ENCODE measurements around the gene ALG12. TPM values are rescaled to one million over a fixed set of nuclear protein-coding genes. Genes with fewer than 3 reads are reported as not detected.

ALG12 gene
- total RNA-seq, 1 donor from 2014 or later = 15.6 TPM

- intact Hi-C loops (cut with micrococcal nuclease) = no loop called here
Measured at GRCh38 chr22:49913446-49913845, 4.8 kb downstream of the ALG12 start.

- intact Hi-C loops (cut with micrococcal nuclease) = no loop called here
Measured at GRCh38 chr22:49913026-49913425, 5.2 kb downstream of the ALG12 start.

DNA sequence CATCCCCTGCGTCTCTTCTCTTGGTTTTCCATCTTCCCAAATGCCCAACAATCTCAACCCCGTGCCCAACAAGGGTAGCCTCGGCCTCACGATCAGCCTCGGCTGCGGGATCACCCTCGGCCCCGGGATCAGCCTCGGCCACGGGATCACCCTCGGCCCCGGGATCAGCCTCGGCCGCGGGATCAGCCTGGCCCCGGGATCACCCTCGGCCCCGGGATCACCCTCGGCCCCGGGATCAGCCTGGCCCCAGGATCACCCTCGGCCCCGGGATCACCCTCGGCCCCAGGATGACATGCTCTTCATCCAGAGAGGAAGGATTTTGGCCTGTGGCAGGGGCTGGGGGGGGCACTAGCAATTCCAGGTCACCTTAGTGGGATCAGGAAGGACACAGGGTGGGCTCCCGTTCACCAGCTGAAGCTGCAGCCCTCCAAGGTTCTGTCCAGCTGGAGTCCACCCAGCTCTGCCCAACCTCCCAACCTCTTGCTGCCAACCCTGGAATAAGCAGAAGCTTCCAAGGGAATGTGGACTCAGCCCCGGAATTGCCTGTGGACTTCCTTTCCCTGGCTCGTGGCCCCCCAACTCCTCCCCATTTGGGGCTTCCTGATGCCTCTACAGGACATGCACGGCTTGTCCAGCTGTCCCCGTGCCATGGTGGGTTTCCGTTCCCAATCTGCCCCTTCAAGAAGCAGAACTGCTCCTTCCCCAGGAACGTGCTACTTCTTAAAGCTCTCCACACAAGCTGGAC lies 6.2 kb downstream of the ALG12 start:
- intact Hi-C loops (cut with micrococcal nuclease) = no loop called here

DNA sequence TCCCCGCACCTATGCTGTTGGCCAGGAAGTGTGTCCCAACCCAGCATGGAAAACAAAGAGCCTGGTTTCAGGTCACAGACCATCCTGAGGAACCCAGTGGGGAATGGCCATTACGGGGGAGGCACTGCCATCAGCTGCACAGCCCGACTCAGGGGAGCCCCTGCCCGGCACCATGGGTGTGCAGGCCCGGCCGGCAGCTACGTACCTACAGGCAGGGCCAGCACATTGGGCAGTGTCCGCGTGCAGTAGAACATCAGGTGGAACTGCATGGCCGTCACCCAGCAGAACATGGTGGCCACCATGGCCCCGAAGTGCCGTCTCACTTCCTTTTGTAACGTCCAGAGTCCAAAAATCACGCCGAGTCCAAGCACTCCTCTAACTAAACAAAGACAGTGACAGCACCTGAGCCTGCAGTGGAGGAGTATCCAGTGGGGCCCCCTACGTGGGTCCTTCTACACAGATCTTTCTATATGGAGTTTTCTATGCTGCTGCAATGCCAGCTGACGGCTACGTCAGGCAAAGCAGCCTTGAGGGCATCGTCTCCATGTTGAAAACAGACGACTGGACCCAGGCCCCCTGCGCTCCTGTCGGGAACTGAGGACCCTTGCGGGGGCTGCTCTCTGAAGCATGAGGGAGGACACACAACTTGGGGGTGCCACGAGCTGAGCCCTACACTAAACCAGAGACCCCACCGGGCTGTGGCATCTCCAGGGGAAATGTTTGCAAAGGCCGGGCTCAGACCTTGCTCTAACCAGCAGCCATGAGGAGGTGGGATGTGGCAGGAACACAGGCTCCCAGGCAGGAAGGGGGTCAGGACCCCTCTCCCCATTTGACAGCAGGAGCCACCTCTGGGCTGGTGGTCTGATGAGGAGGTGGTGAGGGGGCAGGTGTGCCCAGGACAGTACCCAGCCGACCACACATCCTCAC lies 7.7 kb downstream of the ALG12 start:
- intact Hi-C loops (cut with micrococcal nuclease) = no loop called here

DNA sequence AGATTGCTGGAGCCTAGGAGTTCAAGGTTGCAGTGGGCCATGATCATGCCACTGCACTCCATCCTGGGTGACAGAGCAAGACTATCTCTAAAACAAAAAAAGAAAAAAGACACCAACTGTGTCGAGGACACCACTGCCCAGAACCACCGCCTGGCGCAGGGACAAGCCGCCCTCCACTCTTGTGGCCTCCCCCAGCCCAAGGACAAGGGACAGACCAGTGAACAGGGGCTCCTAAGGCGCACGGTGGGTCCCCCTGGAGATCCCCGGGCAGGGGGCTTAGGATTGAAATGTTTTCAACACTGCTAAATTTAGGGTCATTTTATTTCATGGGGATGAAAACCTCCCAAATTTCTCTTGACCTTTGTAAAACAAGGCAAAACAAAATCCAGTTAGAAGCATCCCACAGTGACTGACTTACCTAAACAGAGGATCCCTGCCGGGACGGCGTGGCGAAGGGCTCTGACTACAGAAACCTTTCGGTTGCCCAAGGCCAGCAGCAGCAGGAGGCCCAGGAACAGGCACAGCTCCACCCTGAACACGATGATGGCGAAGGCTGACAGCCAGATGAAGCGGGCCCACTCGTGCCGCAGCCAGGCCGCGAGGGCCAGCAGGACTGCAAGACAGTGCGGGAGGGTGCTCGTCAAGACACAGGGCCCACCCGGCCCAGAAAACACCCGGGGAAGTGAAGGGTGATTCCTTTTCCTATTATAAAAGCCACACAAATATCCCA lies 8.6 kb downstream of the ALG12 start:
- intact Hi-C loops (cut with micrococcal nuclease) = no loop called here

GRCh38 chr22:49907807-49908206 lies 10.4 kb downstream of the ALG12 start:
- intact Hi-C loops (cut with micrococcal nuclease) = no loop called here

DNA sequence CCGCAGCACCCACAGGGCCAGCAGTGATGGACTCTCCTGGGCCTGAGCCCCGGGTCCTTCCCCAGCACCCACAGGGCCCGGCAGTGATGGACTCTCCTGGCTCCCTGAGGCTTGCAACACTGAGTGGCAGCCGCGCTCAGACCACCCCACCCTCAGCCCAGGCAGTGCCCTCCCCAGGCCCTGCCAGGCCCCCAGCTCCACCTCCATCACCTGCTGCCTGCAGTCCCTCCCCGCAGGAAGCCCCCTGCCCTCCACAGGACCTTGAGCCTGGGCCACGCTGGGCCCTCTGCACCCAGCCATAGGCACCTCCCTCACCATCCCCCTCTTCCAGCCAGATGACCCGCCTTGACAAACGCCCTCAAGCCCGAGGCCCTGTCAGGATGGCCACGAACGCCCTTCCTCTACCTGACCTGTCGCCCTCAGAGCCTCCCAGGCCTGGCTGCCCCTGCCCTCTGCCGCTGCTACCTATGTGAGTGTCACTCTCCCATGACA lies 11.4 kb downstream of the ALG12 start:
- intact Hi-C loops (cut with micrococcal nuclease) = no loop called here

DNA sequence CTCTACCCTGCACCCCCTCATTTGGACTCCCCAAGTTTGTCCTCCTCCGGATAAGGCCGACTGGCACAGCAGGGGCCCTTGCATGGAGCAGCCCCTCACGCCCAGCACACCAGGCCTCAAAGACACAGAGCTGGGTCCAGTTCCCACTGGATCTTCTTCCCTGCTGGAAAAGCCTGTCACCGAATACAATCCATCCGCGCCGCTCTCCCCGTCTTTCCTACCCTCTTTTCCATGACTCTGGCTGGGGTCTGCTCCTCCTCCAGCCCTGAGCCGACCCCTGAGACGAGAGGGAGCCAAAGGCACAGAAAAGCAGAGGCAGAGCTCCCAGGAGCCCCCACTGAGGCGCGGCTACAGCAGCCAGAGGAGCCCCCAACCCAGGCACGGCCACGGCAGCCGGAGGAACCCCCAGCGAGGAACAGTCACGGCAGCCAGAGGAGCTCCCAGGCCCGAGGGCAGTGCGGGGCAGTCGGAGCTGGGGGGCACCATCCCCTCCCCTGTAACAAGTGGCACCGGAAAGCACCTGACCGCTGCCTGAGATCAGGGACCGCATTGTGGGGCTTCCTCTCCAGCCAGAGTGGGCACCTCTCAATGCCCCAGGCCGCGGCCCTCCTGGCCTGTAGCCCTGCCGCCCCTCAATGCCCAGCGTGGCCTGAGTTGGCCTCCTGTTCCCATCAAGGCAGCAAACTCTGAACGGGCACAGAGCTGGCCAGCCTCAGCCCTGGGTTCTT lies 12.0 kb downstream of the ALG12 start:
- intact Hi-C loops (cut with micrococcal nuclease) = no loop called here

GRCh38 chr22:49905465-49905864 lies 12.8 kb downstream of the ALG12 start:
- intact Hi-C loops (cut with micrococcal nuclease) = no loop called here

DNA sequence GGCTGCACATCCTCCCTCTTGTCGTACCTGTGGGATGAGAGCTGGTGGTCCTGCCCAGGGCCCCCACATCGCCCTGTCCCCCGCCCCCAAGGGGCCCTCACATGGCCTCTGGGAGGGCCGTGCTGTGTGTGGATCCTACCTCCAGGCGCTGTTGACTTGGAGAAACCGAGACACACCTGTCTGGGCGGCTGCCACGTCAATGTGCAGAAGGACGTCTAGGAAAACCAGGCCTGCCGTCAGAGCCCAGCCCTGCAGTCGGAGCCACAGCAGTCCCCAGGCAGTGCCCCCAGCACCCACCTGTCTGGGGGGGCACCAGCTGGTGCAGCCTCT lies 14.2 kb downstream of the ALG12 start:
- intact Hi-C loops (cut with micrococcal nuclease) = no loop called here

DNA sequence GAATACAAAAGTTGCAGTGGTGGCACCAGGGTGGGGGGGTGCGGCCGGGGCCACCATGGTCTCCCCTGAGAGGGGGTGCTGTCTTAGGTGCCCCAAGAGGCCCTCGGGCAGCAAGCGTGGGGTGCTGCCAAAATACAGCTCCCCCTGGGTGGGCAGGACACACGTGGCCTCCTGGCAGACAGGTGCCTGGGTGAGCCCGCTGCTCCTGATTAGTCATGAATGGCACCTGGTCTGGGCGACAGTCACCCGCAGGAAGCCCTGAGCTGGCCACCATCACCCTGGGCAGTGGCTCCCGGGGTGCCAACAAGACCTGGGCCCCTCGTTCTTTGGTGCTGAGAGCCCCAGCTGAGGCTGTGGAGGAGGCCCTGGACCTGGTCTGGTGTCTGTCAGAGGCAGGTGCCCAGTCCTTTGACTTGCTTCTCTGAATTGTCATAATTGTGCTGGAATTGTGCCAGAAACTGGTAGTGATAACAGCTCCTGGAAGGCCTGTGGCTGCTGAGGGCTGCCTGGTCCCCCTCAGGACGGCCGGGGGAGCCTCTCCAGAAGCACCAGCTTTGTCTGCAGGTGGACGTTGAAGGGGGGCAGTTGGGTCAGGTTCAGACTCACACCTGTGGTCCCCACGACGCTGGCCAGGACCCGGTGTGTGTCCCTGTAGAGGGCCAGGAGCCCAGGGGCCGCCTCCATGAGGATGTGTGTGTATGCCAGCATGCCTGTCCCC lies 14.8 kb downstream of the ALG12 start:
- intact Hi-C loops (cut with micrococcal nuclease) = no loop called here

GRCh38 chr22:49901457-49901856 lies 16.8 kb downstream of the ALG12 start:
- intact Hi-C loops (cut with micrococcal nuclease) = no loop called here

DNA sequence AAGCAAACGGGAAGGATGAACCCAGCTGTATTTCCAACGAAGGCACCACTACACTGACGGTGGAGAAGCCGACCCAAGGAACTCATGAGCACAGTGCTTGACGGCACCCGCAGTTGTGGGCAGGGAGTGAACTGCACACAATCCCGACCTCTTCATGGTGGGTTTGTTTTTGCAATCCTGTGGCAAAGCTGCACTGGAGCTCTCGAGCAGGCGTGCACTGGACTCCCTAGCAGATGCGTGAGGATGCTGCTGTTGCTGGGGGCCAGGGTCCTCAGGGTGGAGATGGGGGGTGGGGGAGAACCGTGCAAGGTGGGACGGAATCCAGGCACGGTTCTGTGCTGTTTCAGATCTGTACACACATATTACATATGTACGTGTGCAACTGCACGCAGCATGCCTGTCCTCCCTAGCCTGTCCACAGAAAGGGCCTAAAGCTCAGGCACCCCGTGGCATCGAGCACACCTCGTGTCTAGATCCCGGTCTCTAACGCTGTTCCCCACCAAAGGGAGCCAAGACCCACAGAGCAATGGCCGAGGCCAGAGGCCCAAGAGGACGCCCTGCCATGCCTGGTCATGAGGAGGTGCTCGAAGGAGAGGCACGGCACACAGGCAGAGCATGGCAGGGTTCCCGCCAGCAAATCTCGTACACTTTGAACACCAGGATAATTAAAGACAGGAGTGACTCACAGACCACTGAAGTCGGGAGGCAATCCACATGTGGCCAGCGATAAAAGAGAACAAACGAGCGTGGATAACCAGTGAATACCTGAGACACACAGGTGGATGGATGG lies 17.6 kb downstream of the ALG12 start:
- intact Hi-C loops (cut with micrococcal nuclease) = no loop called here

DNA sequence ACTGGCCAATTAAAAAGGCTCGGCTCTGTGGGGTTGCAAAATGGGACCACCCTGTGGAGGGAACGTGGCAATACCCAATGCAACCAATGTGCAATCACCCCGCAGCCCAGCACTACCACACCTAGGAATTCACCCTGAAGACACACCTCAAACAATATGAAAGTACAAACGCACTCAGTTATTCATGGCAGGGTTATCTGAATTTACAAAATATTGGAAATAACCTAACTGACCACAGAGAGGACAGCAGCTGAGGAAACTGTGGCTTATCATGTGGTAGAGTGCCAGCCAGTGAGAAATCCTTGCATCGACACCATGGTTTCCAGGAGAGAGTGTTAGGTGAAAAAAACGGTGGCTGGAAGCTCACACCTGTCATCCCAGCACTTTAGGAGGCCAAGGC lies 18.7 kb downstream of the ALG12 start:
- intact Hi-C loops (cut with micrococcal nuclease) = no loop called here

GRCh38 chr22:49897015-49897684 lies 21.1 kb downstream of the ALG12 start:
- intact Hi-C loops (cut with micrococcal nuclease) = no loop called here

DNA sequence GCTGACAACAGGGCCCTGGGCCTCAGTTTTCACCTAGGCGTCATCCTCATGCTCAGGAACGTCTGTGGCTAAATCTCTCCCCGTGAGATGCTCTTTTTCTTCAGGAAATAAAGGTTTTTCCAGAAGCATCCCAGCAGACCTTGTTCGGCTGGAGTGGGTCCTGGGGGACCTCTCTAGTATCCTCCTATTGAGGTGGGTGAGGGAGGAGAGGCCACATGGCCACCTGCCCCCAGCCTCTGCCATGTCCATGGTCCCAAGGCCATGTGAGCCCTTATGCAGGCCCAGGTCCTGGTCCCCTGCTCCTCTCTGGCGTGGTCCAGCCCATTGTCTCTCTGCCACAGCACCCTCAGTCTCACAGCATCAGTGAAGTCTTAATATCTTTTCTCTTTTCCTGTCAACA lies 22.0 kb downstream of the ALG12 start:
- intact Hi-C loops (cut with micrococcal nuclease) = no loop called here

DNA sequence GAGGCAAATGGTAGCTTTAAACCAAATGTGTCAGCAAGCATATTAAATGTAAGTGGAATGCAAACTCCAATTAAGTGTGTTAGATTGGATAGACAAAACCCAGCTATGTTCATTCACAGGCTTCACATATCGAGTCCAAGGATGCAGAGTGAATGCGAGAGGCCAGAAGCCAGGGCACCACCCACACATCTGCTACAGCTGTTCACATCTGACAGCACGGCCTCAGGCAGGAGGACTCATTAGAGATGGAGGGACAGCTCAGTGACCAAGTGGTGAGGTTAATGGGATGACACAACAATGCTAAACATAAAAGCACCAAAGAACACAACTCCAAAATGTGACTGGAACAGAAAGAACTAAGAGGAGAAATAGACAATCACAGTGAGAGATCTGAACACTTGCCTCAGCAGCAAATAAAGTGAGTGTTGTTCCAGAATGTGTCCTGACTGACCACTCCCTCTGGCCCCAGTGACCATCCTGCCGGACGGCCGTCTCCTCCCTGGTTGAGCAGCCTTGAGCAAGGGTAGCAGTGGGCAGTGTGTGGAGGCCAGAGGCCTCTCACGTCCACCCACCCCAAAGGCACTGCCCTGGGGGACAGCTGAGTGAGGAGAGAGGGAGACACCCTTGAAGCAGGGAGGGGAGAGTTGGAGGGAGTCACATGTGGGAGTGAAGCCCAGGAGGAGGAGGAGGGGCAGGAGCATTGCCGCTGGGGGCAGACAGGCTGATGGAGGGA lies 23.8 kb downstream of the ALG12 start:
- intact Hi-C loops (cut with micrococcal nuclease) = no loop called here

GRCh38 chr22:49893025-49893424 lies 25.2 kb downstream of the ALG12 start:
- intact Hi-C loops (cut with micrococcal nuclease) = no loop called here

Measured in T-helper 2 cell treated with Interferon-gamma antibody and Interleukin-4, amounts not matched to agents 100 ng/mL and 5 ng/mL, for 36 hours (primary cell).